ENCODE data around the gene C11orf91.

DNA sequence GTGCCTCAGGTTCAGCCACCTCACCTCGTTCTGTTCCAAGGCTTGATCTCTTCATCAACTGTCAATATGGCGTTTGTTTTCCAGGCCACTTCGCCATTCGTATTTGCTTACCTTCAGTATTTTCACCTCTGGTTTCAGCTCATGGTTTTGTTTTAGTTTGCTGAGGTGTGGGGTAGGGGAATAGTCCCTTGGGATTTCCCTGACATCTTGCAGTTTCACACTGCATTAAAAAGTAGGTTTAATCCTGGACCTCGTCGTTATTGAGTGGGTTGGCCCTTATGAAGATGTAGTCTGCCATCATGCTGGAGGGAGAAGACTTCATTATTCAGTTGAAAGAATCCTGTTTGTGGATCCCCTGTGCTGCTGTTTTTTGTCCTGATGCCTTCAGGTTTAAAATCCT is 46.0 kb downstream of the C11orf91 start:
- TF ChIP-seq ELF4 (IDR thresholded peaks at IDR 0.05), result no peak
- TF ChIP-seq SP1 (IDR thresholded peaks at IDR 0.05), result no peak
- no peak for TF ChIP-seq ARNT (IDR thresholded peaks at IDR 0.05)
- TF ChIP-seq FOXA1 (IDR thresholded peaks at IDR 0.05), result no peak
- no peak for TF ChIP-seq SUZ12 (IDR thresholded peaks at IDR 0.05)
- no peak for TF ChIP-seq BHLHE40 (IDR thresholded peaks at IDR 0.05; ENCODE audit: borderline replicate concordance)
- no peak for TF ChIP-seq ZNF384 (IDR thresholded peaks at IDR 0.05)
- no peak for TF ChIP-seq HDGF (IDR thresholded peaks at IDR 0.05; ENCODE audit: borderline replicate concordance)
- no peak for TF ChIP-seq TARDBP (IDR thresholded peaks at IDR 0.05)
- TF ChIP-seq NFRKB (IDR thresholded peaks at IDR 0.05), result no peak
